Breast epithelium (tissue), 4 donors: ENCODE data around the gene WNT3. TPM values are rescaled to one million over a fixed set of nuclear protein-coding genes. Genes with fewer than 3 reads are reported as not detected.

Source experiments
- DNase-seq, 2 donors: peaks; one replicate each; pipeline ENCODE4 v3.0.0-alpha.2; 2019; ENCODE audit warnings: low spot score in 2 of 2
- H3K27ac ChIP-seq, 2 donors: fragments of 200-600 bp; sonication (generic) in 1 of 2; one replicate each; pipeline ENCODE4 v1.5.1; 2016 to 2019; ENCODE audit warnings: mild to moderate bottlenecking in 1 of 2
- H3K27me3 ChIP-seq, 2 donors: fragments of 200-600 bp; sonication (generic) in 1 of 2; one replicate each; pipeline versions ENCODE4 v1.5.1 to v1.6.0; 2017 to 2019; ENCODE audit warnings: control low read depth in 1 of 2, mild to moderate bottlenecking in 1 of 2
- H3K36me3 ChIP-seq: fragments of 200-600 bp; one replicate; pipeline ENCODE4 v1.5.1; 2019
- H3K4me1 ChIP-seq, 2 donors: fragments of 200-600 bp; sonication (generic); one replicate each; pipeline ENCODE4 v1.5.1; 2016 to 2019; ENCODE audit warnings: control low read depth in 1 of 2
- H3K4me3 ChIP-seq, 3 donors: fragments of 200-600 bp; sonication (generic); 1 replicate in 2 of 3; 2 replicates in 1 of 3; pipeline ENCODE4 v1.5.1; 2016 to 2019; ENCODE audit warnings: mild to moderate bottlenecking in 3 of 3, moderate library complexity in 2 of 3
- H3K9me3 ChIP-seq, 2 donors: fragments of 200-600 bp; sonication (generic) in 1 of 2; one replicate each; pipeline ENCODE4 v1.5.1; 2016 to 2019; ENCODE audit warnings: control low read depth in 1 of 2
- CTCF ChIP-seq, 3 donors: fragments of 450-650 bp; IDR thresholded peaks; one replicate each; pipeline ENCODE4 v1.5.1; 2016 to 2017; ENCODE audit warnings: antibody characterized with exemption in 3 of 3, mild to moderate bottlenecking in 3 of 3, moderate library complexity in 3 of 3
- POLR2A ChIP-seq: fragments of 450-650 bp; IDR thresholded peaks from one replicate; pipeline ENCODE4 v1.6.1; 2016; ENCODE audit warnings: antibody characterized with exemption, mild to moderate bottlenecking, moderate library complexity
- POLR2AphosphoS5 ChIP-seq, 3 donors: sonication (generic); formaldehyde crosslinking; IDR thresholded peaks; one replicate each; pipeline ENCODE4 v1.6.1; 2017; ENCODE audit warnings: antibody characterized with exemption in 3 of 3
- intact Hi-C: fragments of 100-400 bp; cut with DNase I; formaldehyde crosslinking; loops from one replicate; pipeline ENCODE4 v1.15.1; 2023; ENCODE audit warnings: low total_unique reads
- total RNA-seq, 3 donors: library from RNA; depleted of rRNA; stranded (reverse); fragments of >200 nt; gene quantifications; one replicate each; pipeline ENCODE4 v1.1.0, GENCODE V29; 2016

The WNT3 gene
- total RNA-seq, 3 donors from 2014 or later = 0.48 to 2.9 (median 1.6) TPM

GRCh38 chr17:46822388-46822921, 4.0 kb upstream of the WNT3 start:
- H3K4me3 ChIP-seq = no peak overlapping the region
- intact Hi-C loops = no loop called here
- H3K36me3 ChIP-seq = no peaks in the 10 kb centered on the region
- DNase-seq = no peak
- H3K4me1 ChIP-seq = peaks cover 0 to 5% of the 10 kb centered on the region in 2 donors
- TF ChIP-seq CTCF (IDR thresholded peaks at IDR 0.05) = no peak
- no peak for TF ChIP-seq POLR2A
- no peak for TF ChIP-seq POLR2AphosphoS5 (IDR thresholded peaks at IDR 0.05)
- H3K27ac ChIP-seq = no peak overlapping the region
- peaks cover 0 to 52% of the 10 kb centered on the region in 2 donors for H3K27me3 ChIP-seq
- H3K9me3 ChIP-seq = no peaks in the 10 kb centered on the region

GRCh38 chr17:46821482-46822387, 3.2 kb upstream of the WNT3 start:
- TF ChIP-seq POLR2A (no peak), POLR2AphosphoS5 (IDR thresholded peaks at IDR 0.05) (no peak), CTCF (IDR thresholded peaks at IDR 0.05) (no peak)
- H3K4me3 ChIP-seq = no peak overlapping the region
- H3K9me3 ChIP-seq = no peaks in the 10 kb centered on the region
- H3K36me3 ChIP-seq = no peaks in the 10 kb centered on the region
- no peak for DNase-seq
- H3K27me3 ChIP-seq = peaks cover 0 to 60% of the 10 kb centered on the region in 2 donors
- peaks cover 0 to 5% of the 10 kb centered on the region in 2 donors for H3K4me1 ChIP-seq
- no peak overlapping the region for H3K27ac ChIP-seq
- intact Hi-C loops = no loop called here

GRCh38 chr17:46820592-46821450, 2.3 kb upstream of the WNT3 start:
- TF ChIP-seq POLR2A = no peak
- no peak for TF ChIP-seq CTCF (IDR thresholded peaks at IDR 0.05)
- TF ChIP-seq POLR2AphosphoS5 (IDR thresholded peaks at IDR 0.05) = no peak
- H3K36me3 ChIP-seq = no peaks in the 10 kb centered on the region
- peaks cover 0 to 65% of the 10 kb centered on the region in 2 donors for H3K27me3 ChIP-seq
- intact Hi-C loops = no loop called here
- no peak overlapping the region for H3K4me3 ChIP-seq
- peaks cover 0 to 5% of the 10 kb centered on the region in 2 donors for H3K4me1 ChIP-seq
- no peak for DNase-seq
- no peaks in the 10 kb centered on the region for H3K9me3 ChIP-seq
- no peak overlapping the region for H3K27ac ChIP-seq

- DNase-seq = no peak
- H3K4me3 ChIP-seq = no peak overlapping the region
- H3K9me3 ChIP-seq = no peaks in the 10 kb centered on the region
- intact Hi-C loops = no loop called here
- H3K27me3 ChIP-seq = peaks cover 0 to 65% of the 10 kb centered on the region in 2 donors
- no peak for TF ChIP-seq POLR2A
- no peak for TF ChIP-seq CTCF (IDR thresholded peaks at IDR 0.05)
- no peak for TF ChIP-seq POLR2AphosphoS5 (IDR thresholded peaks at IDR 0.05)
- H3K27ac ChIP-seq = no peak overlapping the region
- no peaks in the 10 kb centered on the region for H3K36me3 ChIP-seq
- peaks cover 0 to 5% of the 10 kb centered on the region in 2 donors for H3K4me1 ChIP-seq
Observed at GRCh38 chr17:46819906-46820351, 1.4 kb upstream of the WNT3 start.
